Fibroblast of peridontal ligament (primary cell): ENCODE measurements around the gene C13orf46.
A peak's percentile ranks its signal among the peaks of the same experiment; 100 is the strongest.

ENCODE experiments used
- DNase-seq: peaks from one replicate; pipeline ENCODE4 v3.0.0-alpha.2; 2010; ENCODE audit errors: extremely low read depth

C13orf46 gene

DNA sequence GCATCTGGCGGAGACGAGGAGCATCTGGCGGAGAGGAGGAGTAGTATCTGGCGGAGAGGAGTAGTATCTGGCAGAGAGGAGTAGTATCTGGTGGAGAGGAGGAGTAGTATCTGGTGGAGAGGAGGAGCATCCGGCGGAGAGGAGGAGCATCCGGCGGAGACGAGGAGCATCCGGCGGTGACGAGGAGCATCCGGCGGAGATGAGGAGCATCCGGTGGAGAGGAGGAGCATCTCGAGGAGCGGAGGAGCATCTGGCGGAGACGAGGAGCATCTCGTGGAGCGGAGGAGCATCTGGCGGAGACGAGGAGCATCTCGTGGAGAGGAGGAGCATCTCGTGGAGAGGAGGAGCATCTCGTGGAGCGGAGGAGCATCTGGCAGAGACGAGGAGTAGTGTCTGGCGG lies 18.6 kb downstream of the C13orf46 start:
- DNase-seq, result no peak

DNA sequence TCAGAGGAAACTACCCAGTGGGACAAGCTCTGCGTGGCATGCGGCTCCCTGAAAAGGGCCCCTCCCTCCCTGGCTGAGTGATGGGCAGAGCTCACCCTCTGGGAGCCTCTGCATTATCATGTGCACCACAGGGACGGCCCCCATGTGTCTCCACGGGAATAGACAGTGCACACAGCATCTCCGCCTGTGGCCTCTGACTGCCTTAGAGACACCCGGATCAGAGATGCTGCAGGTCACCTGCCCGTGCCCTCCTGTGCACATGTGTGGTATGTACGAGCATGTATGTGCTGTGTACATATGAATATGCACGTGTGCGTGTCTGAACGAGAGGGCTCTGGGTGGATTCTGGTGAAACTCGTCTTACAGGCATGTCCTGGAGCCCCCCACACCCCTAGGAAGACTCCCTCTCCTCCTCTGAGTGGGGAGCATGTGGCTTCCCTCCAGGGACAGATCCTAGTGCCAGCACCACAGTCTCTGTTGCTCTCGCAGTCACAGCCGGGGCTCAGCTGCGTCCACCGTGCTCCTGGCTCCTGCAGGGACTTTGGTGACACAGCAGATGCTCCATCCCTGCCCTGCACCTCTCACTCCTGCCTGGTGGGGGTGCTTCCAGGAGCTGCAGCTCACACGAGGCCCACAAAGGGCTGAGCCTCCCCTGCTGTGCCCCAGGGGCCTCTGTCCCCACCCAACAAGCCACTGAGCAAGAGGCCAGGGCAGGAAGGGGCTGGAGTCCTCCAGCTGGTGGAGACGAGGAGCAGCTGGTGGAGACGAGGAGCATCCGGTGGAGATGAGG lies 19.6 kb downstream of the C13orf46 start:
- DNase-seq, result no peak

- no peak for DNase-seq
These were observed 20.3 kb downstream of the C13orf46 start for GRCh38 chr13:113953561-113953960.

DNA sequence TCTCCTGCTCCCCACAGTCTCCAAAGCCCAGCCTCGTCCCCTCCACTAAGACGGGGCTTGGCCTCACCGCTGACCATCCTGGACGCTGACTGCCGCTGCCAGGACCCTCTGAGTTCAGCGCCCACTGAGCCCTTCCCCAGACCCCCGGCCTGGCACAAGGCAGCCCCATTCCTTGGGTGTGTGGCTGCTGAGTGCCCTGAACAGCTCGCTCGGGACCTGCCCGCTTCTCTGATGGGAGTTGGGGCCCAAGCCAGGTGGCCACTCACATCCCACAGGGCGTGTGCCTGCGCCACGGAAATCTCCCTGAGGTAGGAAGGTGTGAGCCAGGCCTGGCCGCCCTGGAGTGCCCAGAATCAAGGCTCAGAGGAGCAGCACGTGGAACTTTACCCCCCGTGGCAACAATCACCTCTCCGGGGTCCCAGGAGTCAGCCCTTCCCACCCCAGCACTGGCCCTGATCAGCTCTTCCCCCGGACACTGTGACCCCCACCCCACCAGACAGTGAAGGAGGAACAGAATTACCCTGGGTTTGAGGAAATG lies 20.8 kb downstream of the C13orf46 start:
- DNase-seq, result no peak

DNA sequence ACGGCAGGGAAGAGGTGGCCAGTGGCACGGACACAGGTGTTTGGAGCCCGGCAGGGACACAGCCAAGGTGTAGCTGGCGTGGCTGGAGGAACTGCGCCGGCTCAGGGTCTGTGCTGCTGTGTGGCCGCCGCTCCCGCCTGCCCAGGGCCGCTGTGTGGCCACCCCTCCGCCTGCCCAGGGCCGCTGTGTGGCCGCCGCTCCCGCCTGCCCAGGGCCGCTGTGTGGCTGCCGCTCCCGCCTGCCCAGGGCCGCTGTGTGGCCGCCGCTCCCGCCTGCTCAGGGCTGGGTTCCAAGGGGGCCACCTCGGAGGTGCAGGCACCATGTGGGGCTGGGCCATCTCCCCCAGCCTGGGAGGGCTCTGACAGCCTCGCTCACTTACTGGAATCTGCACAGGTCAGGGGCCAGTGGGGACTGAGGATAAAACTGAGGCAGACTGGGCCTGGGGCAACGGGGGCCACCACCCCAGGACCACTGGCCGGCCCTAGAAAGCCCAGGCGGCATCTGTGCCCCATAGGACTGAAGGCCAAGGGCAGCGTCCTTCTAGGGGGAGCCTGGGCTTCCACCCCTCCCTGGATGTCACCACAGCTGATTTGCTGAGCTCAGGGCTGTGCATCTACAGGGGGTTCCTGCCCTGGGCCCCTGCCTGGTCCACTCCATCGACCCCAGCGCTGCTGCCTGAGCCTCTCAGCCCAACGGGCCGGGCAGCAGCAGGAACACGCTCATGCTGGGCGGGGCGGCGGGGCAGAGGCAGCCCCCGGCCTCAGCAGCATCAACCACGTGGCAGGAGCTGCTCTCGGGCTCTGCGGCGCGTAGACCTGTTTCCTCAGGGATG lies 21.5 kb downstream of the C13orf46 start:
- DNase-seq, result no peak

GRCh38 chr13:113951246-113951999 lies 22.5 kb downstream of the C13orf46 start:
- DNase-seq, result peak; percentile 68

GRCh38 chr13:113950451-113951245 lies 23.2 kb downstream of the C13orf46 start:
- DNase-seq, result no peak

DNA sequence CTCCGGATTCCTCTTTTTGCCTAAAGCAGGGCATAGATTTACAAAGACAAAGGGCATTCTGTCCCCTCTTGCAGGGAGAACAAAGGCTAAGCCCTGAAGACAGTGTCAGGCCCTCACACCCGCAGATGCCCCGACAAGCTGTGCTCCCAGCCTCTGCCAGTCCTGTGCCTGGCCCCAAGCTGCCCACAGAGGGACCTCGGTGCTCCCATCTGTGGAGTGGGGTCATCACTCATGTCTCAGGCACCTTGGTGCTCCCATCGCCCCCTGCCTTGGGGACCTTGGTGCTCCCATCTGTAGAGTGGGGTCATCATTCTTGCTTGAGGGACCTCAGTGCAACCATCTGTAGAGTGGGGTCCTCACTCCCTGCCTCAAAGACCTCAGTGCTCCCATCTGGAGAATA lies 24.3 kb downstream of the C13orf46 start:
- DNase-seq, result no peak

GRCh38 chr13:113948034-113948742 lies 25.7 kb downstream of the C13orf46 start:
- no peak for DNase-seq

DNA sequence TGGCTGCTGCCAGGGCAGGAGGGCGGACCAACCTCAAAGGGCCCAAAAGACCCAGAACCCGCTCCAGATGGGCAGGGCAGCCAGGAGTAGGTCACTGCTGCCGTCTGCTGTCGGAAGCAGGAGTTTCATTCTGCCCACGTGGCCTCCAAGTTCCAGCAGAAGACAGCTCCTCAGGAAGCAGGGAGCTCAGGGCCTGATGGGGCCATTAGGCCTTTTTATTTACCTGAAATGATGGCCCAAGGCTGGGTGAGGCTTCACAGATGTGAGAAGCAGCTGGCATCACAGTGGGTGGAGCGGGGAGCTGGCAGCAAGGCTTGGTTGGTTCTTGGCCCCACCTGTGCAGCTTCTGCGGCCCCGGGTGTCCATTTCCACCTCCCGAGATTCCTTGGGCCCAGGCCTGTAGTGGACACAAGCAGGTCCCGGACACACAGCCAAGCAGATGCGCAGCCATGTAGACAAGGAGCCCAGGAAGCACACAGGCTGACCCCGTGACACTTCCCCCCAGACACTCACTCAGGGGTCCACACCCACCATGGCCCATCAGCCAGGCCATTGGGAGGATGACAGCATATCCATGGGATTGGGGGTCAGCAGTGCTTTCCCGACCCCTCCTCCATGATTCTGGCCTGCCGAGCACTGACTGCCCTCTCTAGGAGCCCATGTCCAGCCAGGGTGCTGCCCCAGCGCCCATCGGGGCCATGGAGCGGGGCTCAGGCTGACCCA lies 26.4 kb downstream of the C13orf46 start:
- DNase-seq, result peak; percentile 77

DNA sequence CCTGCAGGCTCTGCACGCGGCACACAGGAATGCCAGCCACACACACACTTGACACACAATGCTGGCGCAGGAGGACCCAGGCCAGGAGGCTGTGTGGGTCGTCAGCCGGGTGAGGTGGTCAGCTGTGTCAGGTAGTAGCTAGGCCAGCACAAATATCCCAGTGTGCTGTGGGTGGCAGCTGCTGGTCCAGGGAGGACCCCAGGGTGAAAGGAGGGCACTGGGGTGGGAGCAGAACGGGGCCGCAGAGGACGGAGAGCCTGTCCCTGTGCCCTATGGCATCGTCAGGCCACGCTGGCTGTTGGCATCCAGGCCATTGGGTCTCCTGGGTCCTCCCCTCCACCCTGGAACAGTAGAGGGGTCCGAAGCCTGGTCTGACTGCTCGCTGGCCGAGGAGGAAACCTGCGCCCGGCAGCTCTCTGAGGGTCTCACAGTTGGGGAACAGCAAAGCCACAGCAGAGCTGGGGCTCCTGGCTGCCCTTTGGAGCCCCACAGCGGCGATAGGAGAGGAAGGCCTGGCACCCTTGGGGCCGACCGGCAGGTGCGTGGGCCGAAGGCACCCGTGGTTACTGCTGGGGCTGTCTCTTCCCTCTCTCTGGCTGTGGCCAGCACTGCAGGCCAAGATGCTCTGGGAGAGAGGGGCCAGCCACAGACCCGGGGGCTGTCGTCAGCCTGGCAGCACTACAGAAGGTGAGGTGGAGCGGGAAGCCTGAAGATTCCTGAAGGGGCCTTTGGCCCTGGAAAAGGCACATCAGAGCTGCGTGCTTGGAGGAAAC lies 27.3 kb downstream of the C13orf46 start:
- DNase-seq, result no peak

DNA sequence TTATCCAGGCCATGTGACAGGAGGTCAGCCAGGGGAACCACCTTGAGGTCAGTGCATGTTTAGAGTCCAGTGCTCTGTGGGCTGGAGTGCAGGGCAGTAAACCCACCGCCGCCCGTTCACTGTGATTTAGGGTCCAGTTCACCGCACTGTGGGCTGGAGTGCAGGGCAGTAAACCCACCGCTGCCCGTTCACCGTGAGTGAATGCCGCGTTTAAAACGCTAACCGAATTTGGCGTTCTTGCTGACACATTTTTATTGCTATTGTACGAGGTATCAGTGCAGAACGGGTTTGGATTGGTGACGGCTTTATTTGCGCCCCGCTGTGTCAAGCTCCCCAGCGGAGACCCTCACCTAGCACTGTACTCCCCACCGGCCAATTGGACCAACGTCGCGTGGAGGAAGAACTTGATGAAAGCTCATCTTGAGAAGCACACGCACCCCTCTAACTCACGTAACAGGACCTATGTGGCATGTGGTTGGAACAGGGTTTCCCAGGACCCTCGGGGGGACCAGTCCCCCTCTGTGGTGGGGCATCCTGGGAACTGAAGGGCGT lies 27.9 kb downstream of the C13orf46 start:
- no peak for DNase-seq

- no peak for DNase-seq
These were observed 29.9 kb downstream of the C13orf46 start for GRCh38 chr13:113943821-113944565.

DNA sequence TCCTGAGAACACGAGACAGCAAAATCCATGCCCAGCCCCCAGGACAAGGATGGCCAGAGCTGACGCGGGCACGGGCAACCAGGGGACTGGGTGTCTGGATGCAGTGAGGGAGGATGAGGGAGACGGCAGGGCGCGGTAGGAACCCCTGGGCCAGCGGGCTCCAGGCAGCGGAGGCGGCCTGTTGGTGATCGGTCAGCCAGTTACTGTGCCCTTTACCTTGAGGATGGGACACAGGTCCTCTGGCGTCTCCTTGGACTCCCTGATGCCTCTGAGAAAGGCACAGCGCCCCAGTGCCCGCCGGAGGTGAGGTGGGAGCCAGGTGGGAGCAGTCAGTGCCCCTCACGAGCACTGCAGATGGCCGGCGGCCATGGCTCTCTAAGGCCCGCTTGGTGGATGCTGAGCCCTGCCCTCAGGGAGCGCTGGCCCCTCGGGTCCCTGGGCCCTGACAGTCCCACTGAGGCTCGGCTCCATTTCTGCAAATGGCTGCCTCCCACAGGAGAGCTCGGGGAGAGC lies 31.2 kb downstream of the C13orf46 start:
- no peak for DNase-seq

- peak; percentile 69 for DNase-seq
These were observed 32.2 kb downstream of the C13orf46 start for GRCh38 chr13:113941571-113942191.

GRCh38 chr13:113939944-113940297 lies 34.0 kb downstream of the C13orf46 start:
- DNase-seq, result no peak

- no peak for DNase-seq
These were observed 34.5 kb downstream of the C13orf46 start for GRCh38 chr13:113939129-113939943.
